HT-29 (cell line): ENCODE results near the gene TRRAP. TPM values are rescaled to one million over a fixed set of nuclear protein-coding genes. Genes with fewer than 3 reads are reported as not detected.

Experiments used
- DNase-seq: peaks from one replicate; pipeline ENCODE4 v3.0.0-alpha.2; 2015; ENCODE audit warnings: low spot score
- total RNA-seq: library from RNA; depleted of rRNA; stranded (reverse); fragments of >200 nt; shearing (Covaris generic); gene quantifications from 2 replicates; pipeline ENCODE4 v1.2.3, GENCODE V29; 2014

TRRAP gene
- total RNA-seq, 1 experiment from 2014 or later = 22.3 TPM

DNA sequence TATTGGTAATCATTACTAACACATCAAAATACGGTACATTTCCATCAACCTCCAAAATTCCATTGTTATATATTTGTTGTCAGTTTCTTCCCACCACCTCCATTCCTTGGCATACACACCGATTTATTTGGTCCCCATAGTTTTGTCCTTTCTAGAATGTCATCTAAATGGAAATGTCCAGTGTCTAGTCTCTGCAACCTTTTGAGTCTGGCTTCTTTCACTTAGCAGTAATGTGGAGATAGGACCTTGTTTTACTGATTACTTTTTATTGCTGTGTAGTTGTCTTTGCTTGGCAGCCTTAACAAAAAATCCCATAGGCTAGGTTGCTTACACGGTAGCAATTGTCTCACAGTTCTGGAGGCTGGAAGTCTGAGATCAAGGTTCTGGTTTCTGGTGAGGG, 22.5 kb downstream of the TRRAP start:
- DNase-seq = no peak

- no peak for DNase-seq
Observed at GRCh38 chr7:98902523-98902922, 24.2 kb downstream of the TRRAP start.

GRCh38 chr7:98903246-98903645, 24.9 kb downstream of the TRRAP start:
- no peak for DNase-seq

DNA sequence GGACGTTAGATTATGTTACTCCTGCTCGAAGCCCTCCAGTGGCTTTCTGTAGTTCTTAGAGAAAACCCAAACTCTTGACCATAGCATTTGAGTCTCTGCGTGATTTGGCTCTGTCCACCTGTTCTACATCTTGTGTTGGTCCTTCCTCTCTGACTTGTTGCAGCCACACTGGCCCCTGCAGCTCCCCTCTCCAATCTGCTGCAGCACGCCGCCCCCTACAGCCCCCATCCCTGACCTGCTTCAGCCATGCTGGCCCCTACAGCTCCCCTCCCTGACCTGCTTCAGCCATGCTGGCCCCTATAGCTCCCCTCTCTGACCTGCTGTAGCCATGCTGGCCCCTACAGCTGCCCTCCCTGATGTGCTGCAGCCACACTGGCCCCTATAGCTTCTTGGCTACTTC, 29.2 kb downstream of the TRRAP start:
- no peak for DNase-seq

DNA sequence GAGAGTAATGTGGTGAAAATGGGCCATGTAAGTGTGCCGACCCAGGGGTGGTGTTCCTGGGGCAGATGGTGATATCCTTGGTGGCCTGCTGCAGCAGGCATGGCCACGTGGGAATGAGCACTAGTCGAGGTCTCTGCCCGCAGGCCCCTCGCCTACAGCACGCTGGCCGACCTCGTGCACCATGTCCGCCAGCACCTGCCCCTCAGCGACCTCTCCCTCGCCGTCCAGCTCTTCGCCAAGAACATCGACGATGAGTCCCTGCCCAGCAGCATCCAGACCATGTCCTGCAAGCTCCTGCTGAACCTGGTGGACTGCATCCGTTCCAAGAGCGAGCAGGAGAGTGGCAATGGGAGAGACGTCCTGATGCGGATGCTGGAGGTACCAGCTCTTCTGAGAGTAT, 30.3 kb downstream of the TRRAP start:
- no peak for DNase-seq

DNA sequence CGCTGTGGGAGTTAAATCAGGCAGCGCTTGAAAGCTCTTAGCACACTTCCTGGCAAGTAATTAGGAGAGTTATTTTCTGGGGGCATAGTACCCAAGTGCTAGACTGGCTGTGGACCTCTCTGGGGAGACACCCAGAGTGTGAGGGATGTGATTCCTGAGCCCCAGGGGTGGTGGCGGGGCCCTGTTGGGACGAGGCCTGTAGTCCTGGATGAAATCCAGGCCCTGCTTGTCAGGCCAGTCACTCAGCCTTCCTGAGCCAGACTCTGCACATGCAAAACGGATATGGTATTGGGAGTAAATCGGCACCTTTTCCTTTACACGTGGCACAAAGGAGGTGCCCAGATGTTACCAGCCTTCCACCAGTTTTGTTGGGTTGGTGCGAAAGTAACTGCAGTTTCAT, 31.2 kb downstream of the TRRAP start:
- DNase-seq = no peak

DNA sequence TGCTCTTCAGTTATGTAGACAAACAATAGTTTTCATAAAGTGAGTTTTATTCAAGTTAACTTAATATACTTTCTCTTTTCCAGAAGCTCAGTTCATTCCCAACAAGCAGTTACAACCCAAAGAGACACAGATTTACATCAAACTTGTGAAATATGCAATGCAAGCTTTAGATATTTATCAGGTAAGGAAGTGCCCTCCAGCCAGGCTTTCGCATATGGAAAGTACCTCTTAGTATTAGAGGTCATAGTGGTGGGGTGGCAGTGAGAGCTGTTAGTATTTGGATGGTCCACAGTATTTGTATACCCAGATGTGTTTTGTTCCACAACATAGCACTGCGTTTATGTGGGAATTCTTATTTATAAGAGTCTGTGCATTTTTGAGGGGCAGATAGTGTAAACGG, 32.1 kb downstream of the TRRAP start:
- no peak for DNase-seq

DNA sequence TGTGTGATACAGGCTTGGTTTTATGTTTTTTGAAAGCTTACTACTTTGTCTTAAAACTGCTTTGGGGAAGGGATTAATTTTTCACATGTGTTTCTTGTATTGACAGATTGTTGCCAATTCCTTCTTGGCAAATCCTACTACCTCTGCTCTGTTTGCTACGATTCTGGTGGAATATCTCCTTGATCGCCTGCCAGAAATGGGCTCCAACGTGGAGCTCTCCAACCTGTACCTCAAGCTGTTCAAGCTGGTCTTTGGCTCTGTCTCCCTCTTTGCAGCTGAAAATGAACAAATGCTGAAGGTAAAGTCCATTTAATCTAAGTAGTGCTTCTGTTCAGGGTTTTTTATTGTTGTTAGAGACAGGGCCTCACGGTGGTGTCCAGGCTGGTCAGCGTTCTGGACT, 33.6 kb downstream of the TRRAP start:
- no peak for DNase-seq

DNA sequence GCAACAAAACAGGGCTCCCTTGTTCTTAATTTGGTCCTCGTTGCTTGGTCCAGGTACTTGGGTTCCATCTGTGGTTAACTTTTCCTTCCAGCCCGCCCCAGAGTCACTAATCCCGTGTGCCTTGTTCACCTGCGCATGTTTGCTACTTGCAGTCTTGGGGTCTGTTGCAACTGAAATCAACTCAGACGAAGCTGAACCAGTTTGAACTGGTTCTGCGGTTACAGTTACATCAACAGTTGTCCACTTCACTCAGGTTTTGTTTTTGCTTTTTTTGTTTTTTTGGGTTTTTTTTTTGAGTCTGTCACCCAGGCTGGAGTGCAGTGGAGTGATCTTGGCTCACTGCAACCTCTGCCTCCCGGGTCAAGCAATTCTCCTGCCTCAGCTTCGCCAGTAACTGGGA, 34.7 kb downstream of the TRRAP start:
- no peak for DNase-seq

- no peak for DNase-seq
Observed at GRCh38 chr7:98913612-98914011, 35.3 kb downstream of the TRRAP start.

GRCh38 chr7:98917331-98917730, 39.0 kb downstream of the TRRAP start:
- no peak for DNase-seq

DNA sequence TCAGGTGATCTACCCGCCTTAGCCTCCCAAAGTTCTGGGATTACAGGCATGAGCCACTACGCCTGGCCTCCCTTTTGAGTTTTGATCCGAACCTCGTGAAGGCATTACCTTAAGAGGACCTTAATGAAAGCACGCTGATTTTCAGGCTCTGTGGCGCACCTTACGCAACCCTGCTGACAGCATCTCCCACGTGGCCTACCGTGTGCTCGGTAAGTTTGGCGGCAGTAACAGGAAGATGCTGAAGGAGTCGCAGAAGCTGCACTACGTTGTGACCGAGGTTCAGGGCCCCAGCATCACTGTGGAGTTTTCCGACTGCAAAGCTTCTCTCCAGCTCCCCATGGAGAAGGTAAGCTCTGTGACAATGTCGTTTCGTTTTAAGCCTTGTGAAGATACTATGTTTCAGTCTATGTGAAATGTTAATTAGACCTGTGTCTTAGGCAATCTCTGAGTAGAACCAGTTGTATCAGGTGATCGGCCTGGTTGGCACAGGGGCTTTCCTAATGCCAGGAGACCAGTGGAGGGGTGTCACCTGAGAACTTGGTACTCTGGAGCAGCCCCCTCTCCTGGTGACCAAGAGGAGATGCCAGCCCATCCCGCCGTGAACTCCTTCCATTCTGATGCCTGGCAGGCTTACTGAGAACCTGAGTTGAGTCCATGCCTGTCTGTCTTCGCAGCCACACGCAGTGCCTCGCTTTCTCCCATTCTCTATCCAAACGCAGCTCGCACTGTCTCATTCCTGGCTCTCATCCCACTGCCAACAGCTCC, 43.5 kb downstream of the TRRAP start:
- DNase-seq = peak; percentile 11

GRCh38 chr7:98922392-98923187, 44.3 kb downstream of the TRRAP start:
- peak; percentile 86 for DNase-seq

DNA sequence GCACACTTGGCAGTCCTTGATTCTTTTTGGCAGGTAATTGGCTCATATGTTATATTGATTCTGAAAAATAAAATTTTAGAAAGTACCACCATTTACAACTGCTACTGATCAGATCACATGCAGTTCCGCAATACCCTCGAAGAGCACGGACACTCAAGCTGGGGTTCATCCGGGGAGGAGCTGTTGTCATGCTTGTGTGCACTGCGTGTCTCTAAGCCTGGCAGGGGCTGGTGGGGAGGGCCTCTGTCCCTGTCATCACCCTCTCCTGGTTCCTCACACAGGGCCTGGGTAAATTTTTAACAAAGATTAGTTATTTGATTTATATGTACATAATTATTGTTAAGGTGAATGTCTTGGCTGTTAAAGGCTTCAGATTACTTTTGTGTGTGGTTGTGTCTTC, 45.2 kb downstream of the TRRAP start:
- no peak for DNase-seq

GRCh38 chr7:98927125-98927524, 48.8 kb downstream of the TRRAP start:
- DNase-seq = no peak

GRCh38 chr7:98930464-98930863, 52.1 kb downstream of the TRRAP start:
- no peak for DNase-seq

DNA sequence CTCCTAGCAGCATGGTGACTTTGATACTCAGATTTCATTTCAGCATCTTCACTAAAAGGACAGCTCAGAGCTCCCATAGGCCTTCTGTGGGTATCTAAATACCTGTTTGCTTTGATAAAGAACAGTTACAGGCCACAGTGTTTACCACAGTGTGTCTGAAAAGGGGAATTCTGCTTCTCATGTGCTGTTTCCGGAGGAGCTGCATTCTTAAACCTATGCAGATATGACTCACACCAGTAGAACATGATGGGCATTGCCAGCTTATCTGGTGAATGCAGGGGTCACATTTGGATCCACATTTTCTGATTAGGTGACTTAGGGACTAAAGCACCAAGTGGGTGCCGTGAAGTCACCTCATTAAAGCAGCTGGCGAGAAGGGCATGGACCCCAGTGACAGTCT, 52.6 kb downstream of the TRRAP start:
- no peak for DNase-seq

DNA sequence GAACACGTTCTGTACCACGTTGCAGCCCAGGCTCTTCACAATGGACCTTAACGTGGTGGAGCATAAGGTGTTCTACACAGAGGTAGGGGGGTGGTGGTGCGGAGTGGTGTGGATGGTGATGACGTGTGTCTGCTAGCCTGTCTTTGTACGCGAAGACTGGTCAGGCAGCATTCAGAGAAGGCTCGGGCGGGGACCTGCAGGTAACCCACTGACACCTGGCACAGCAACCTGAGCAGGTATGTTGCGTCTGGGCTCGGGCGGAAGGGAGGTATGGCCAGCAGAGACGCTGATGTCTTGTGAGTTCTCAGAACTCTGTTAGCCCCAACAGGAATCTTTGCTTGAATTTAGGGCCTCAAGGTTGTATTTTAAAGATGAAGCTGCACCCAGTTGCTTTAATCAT, 55.0 kb downstream of the TRRAP start:
- no peak for DNase-seq

- DNase-seq = no peak
Observed at GRCh38 chr7:98934267-98934666, 55.9 kb downstream of the TRRAP start.

DNA sequence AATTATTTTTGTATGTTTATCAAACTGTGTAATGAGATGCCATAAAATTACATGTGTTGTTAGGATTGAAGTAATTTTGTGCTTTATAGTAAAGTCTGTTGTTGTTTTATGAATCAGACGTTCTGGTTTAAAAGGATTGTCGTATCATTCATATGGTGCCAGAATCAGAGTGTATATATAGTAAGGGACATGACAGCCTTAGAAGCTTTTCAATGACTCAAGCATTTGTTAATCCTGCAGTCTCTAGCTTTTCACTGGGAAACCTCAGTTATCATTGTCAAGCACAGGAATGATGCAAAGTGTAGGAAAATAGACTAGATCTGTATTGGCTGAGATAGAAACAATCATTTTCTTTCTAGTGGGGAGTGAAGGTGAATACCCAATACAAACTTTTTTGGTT, 57.5 kb downstream of the TRRAP start:
- no peak for DNase-seq

GRCh38 chr7:98943336-98943735, 65.0 kb downstream of the TRRAP start:
- DNase-seq = no peak

DNA sequence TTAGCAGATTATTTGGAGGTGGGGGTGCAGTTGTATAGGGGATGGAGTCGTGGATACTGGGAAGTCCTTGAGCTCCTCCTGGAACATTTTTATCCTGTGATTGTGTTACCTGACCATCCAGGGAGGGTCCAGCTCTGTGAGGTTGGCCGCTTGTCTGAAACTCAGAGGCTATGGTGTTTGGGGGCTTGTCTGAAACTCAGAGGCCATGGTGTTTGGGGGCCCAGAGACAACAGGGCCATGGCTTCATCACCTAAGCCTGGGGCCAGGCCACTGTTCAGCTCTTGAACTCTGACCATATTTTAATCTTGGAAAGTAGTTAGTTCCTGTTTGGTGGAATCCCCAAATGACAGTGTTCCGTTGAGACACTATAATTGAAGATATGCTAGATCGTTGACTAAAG, 66.1 kb downstream of the TRRAP start:
- no peak for DNase-seq

GRCh38 chr7:98945852-98946251, 67.5 kb downstream of the TRRAP start:
- DNase-seq = no peak
